BLaER1 treated with 17β-estradiol and CSF1 and Interleukin-3, amounts not matched to agents 10 nM and 100 nM (cell line): ENCODE data around the gene FRG2B.
"Not testable (repeated sequence)": the region's sequence is repeated elsewhere in the genome, so short reads cannot be mapped to it uniquely, and the experiment has no call there.

Experiments
- H3K27ac ChIP-seq, 11 experiments: shearing (Covaris generic); formaldehyde crosslinking; 2 replicates each; pipeline ENCODE4 v1.8.1; 2022
- H3K27me3 ChIP-seq, 11 experiments: shearing (Covaris generic); formaldehyde crosslinking; 2 replicates each; pipeline ENCODE4 v1.8.1; 2022
- H3K36me3 ChIP-seq, 11 experiments: shearing (Covaris generic); formaldehyde crosslinking; 2 replicates each; pipeline ENCODE4 v1.8.1; 2022
- H3K4me1 ChIP-seq, 10 experiments: shearing (Covaris generic); formaldehyde crosslinking; 2 replicates each; pipeline ENCODE4 v1.8.1; 2022
- H3K4me2 ChIP-seq, 11 experiments: shearing (Covaris generic); formaldehyde crosslinking; 2 replicates each; pipeline ENCODE4 v1.8.1; 2022
- H3K4me3 ChIP-seq, 10 experiments: shearing (Covaris generic); formaldehyde crosslinking; 2 replicates each; pipeline ENCODE4 v1.8.1; 2022
- H3K9ac ChIP-seq, 11 experiments: shearing (Covaris generic); formaldehyde crosslinking; 2 replicates each; pipeline ENCODE4 v1.8.1; 2022
- H3K9me3 ChIP-seq, 11 experiments: shearing (Covaris generic); formaldehyde crosslinking; replicated peaks in 1 of 11; 2 replicates each; pipeline ENCODE4 v1.8.1; 2022
- H4K20me1 ChIP-seq, 11 experiments: shearing (Covaris generic); formaldehyde crosslinking; 2 replicates each; pipeline ENCODE4 v1.8.1; 2022
- Cebpa-rat ChIP-seq, 11 experiments: shearing (Covaris generic); IDR thresholded peaks; 2 replicates each; pipeline ENCODE4 v1.8.1; 2022

FRG2B gene

GRCh38 chr10:133592716-133593115, 33.9 kb downstream of the FRG2B start:
- no peak for TF ChIP-seq Cebpa-rat (IDR thresholded peaks at IDR 0.05)
- no peak overlapping the region for H3K4me2 ChIP-seq
- H3K9me3 ChIP-seq: peaks cover 0 to 6% (median 0%) of the 10 kb centered on the region in 11 experiments; a peak in 1 of 22 replicates
- no peak overlapping the region for H3K9ac ChIP-seq
- no peaks in the 10 kb centered on the region for H3K27me3 ChIP-seq
- no peaks in the 10 kb centered on the region for H4K20me1 ChIP-seq
- H3K36me3 ChIP-seq: no peaks in the 10 kb centered on the region
- no peak overlapping the region for H3K4me3 ChIP-seq
- H3K4me1 ChIP-seq: no peaks in the 10 kb centered on the region
- H3K27ac ChIP-seq: no peak overlapping the region

DNA sequence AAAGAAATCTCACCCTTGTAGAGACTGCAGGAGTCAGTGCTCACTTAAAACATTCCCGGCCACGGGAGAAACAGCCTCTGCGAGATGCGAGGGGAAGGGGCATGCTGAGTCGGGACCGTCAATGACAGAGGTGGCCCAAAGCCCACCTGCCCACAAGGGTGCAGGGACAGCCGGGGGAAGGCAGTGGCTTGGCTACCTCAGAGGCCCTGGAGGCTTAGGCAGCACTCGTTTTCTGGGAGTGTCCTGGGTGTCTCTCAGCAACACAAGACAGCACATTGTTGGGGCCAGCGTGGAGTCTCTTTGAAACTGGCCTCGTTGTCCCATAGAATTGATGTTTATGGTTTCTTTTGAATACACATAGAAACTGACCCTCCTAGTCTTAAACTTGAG, 35.6 kb downstream of the FRG2B start:
- Histone ChIP-seq H3K36me3 (no peaks in the 10 kb centered on the region), H3K4me3 (no peak overlapping the region), H3K27ac (no peak overlapping the region), H3K4me2 (no peak overlapping the region), H3K9me3 (peaks cover 0 to 8% (median 0%) of the 10 kb centered on the region in 11 experiments; a peak in 2 of 22 replicates), H3K27me3 (no peaks in the 10 kb centered on the region), H4K20me1 (no peaks in the 10 kb centered on the region), H3K9ac (no peak overlapping the region), H3K4me1 (no peaks in the 10 kb centered on the region)
- no peak for TF ChIP-seq Cebpa-rat (IDR thresholded peaks at IDR 0.05)

DNA sequence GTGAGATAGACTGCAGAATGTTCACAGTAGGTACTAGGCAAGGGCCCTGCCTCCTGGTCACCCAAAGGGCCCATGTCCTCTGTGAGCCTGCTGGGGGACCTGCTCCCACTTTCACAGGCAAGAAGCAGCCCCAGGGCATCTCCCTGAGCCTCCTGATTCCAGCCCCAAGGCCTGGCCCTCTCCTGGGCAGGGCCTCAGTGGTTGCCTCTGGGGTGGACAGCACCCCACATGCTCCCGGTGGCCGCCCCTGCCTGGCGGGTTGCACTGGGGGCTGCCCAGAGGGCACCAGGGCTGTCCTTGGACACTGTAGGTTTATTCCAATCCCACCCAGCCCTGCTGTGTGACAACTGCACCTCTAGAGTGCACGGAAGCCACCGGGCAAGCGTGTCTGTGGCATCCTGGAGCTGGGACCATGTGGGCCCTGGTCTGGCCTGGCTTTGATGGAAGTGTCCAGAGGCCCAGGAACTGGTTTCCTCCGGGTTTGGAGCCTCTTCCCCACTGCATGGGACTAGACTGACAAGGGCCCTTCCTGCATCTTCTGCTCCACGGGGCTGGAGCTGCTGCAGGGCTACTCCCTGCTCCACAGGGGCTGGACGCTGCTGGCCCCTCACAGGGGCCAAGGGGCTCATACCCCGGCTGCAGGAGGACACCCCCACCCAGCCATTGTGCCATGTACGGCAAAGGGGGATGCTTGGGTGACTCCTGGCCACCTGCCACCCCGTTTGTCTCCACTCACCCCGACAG, 36.2 kb downstream of the FRG2B start:
- no peaks in the 10 kb centered on the region for H3K36me3 ChIP-seq
- H3K4me2 ChIP-seq: no peak overlapping the region
- H3K9ac ChIP-seq: no peak overlapping the region
- H4K20me1 ChIP-seq: no peaks in the 10 kb centered on the region
- no peaks in the 10 kb centered on the region for H3K4me1 ChIP-seq
- peaks cover 0 to 10% (median 2%) of the 10 kb centered on the region in 11 experiments; a peak in 14 of 22 replicates for H3K9me3 ChIP-seq
- TF ChIP-seq Cebpa-rat (IDR thresholded peaks at IDR 0.05): no peak
- H3K27ac ChIP-seq: no peak overlapping the region
- H3K4me3 ChIP-seq: no peak overlapping the region
- H3K27me3 ChIP-seq: no peaks in the 10 kb centered on the region

- H4K20me1 ChIP-seq, H3K4me1 ChIP-seq, H3K4me2 ChIP-seq, H3K4me3 ChIP-seq, H3K27me3 ChIP-seq, H3K27ac ChIP-seq, H3K9ac ChIP-seq, H3K36me3 ChIP-seq: not testable (repeated sequence)
- peaks cover 27 to 43% (median 35%) of the 10 kb centered on the region in 11 experiments for H3K9me3 ChIP-seq
Observed at GRCh38 chr10:133577037-133577436, 49.6 kb downstream of the FRG2B start.
